WTC11 (cell line): ENCODE data around the gene CDK17. TPM values are rescaled to one million over a fixed set of nuclear protein-coding genes. Genes with fewer than 3 reads are reported as not detected.

Experiments
- ATAC-seq: fragments of 200-7000 bp; cut with Tn5 transposase; 2 replicates; pipeline ENCODE4 v1.10.0; 2021; ENCODE audit warnings: mild to moderate bottlenecking, moderate library complexity
- CTCF ChIA-PET: fragments of 300-600 bp; sonication (Branson Sonifier 250); formaldehyde crosslinking; loops from one replicate; lab custom pipeline; 2021; ENCODE audit warnings: antibody characterized with exemption; lab: Charles Lee
- POLR2A ChIA-PET: fragments of 350-600 bp; sonication (Branson Sonifier 250); formaldehyde crosslinking; loops from one replicate; lab custom pipeline; 2021; ENCODE audit warnings: antibody characterized with exemption; lab: Charles Lee
- DNase-seq: peaks from one replicate; pipeline ENCODE4 v3.0.0; 2021; ENCODE audit warnings: low spot score
- H3K27ac Mint-ChIP-seq: 2 replicates; pipeline ENCODE4 v1.8.0; 2021; ENCODE audit warnings: mixed read lengths
- H3K27me3 Mint-ChIP-seq: 2 replicates; pipeline ENCODE4 v1.8.0; 2021; ENCODE audit warnings: low read depth, mild to moderate bottlenecking, moderate library complexity, mixed read lengths
- H3K36me3 Mint-ChIP-seq: 2 replicates; pipeline ENCODE4 v1.8.0; 2021; ENCODE audit warnings: mixed read lengths
- H3K4me1 Mint-ChIP-seq: 2 replicates; pipeline ENCODE4 v1.8.0; 2022; ENCODE audit warnings: mixed read lengths
- H3K4me3 Mint-ChIP-seq: 2 replicates; pipeline ENCODE4 v1.8.0; 2021; ENCODE audit warnings: mild to moderate bottlenecking, moderate library complexity, mixed read lengths
- H3K9me3 Mint-ChIP-seq: 2 replicates; pipeline ENCODE4 v1.8.0; 2021; ENCODE audit warnings: mixed read lengths
- CREM ChIP-seq: sonication (generic); formaldehyde crosslinking; IDR thresholded peaks from 2 replicates; pipeline ENCODE4 v1.8.1; 2022; ENCODE audit warnings: mild to moderate bottlenecking, missing genetic modification reagents, moderate library complexity
- FOXJ3 ChIP-seq: sonication (generic); formaldehyde crosslinking; IDR thresholded peaks from 2 replicates; pipeline ENCODE4 v1.9.0; 2021; ENCODE audit warnings: missing genetic modification reagents, mild to moderate bottlenecking, borderline replicate concordance
- MYBL2 ChIP-seq: sonication (generic); formaldehyde crosslinking; IDR thresholded peaks from 2 replicates; pipeline ENCODE4 v1.8.1; 2023; ENCODE audit warnings: mild to moderate bottlenecking, moderate library complexity, missing genetic modification reagents
- NFATC4 ChIP-seq: fragments of 250-450 bp; sonication (Bioruptor Pico); IDR thresholded peaks from 2 replicates; pipeline ENCODE4 v1.9.0; 2021; ENCODE audit warnings: mild to moderate bottlenecking
- OVOL2 ChIP-seq: fragments of 250-450 bp; sonication (Bioruptor Pico); IDR thresholded peaks from 2 replicates; pipeline ENCODE4 v1.9.0; 2021; ENCODE audit warnings: mild to moderate bottlenecking, borderline replicate concordance
- SMAD3 ChIP-seq: sonication (generic); formaldehyde crosslinking; IDR thresholded peaks from 2 replicates; pipeline ENCODE4 v1.8.0; 2022; ENCODE audit warnings: missing genetic modification reagents, mild to moderate bottlenecking, borderline replicate concordance
- TCF7 ChIP-seq: sonication (generic); formaldehyde crosslinking; IDR thresholded peaks from 2 replicates; pipeline ENCODE4 v1.8.0; 2022; ENCODE audit warnings: mild to moderate bottlenecking, low read depth, missing genetic modification reagents, moderate library complexity
- TEAD1 ChIP-seq: sonication (generic); formaldehyde crosslinking; IDR thresholded peaks from 2 replicates; pipeline ENCODE4 v1.8.0; 2022; ENCODE audit warnings: mild to moderate bottlenecking, missing genetic modification reagents
- TP53 ChIP-seq: sonication (generic); formaldehyde crosslinking; IDR thresholded peaks from 2 replicates; pipeline ENCODE4 v1.8.1; 2023; ENCODE audit warnings: mild to moderate bottlenecking, missing genetic modification reagents
- ZNF423 ChIP-seq: fragments of 250-450 bp; sonication (Bioruptor Pico); IDR thresholded peaks from 2 replicates; pipeline ENCODE4 v2.1.2; 2022; ENCODE audit warnings: mild to moderate bottlenecking, moderate library complexity
- total RNA-seq: library from RNA; stranded (reverse); gene quantifications from 3 replicates; pipeline ENCODE4 v1.2.3, GENCODE V29; 2021
- TF ChIP-seq, protein P1 (sequence below): sonication (generic); formaldehyde crosslinking; IDR thresholded peaks from 2 replicates; pipeline ENCODE4 v1.8.1; 2023; ENCODE audit warnings: mild to moderate bottlenecking, missing genetic modification reagents, moderate library complexity
- TF ChIP-seq, protein P2 (sequence below): fragments of 250-450 bp; sonication (Bioruptor Pico); IDR thresholded peaks from 2 replicates; pipeline ENCODE4 v1.9.0; 2021; ENCODE audit warnings: mild to moderate bottlenecking
- TF ChIP-seq, protein P3 (sequence below): fragments of 250-450 bp; sonication (Bioruptor Pico); IDR thresholded peaks from 2 replicates; pipeline ENCODE4 v1.9.0; 2021; ENCODE audit warnings: mild to moderate bottlenecking
- TF ChIP-seq, protein P4 (sequence below): sonication (generic); formaldehyde crosslinking; IDR thresholded peaks from 2 replicates; pipeline ENCODE4 v1.8.0; 2023; ENCODE audit warnings: missing genetic modification reagents, mild to moderate bottlenecking, borderline replicate concordance
- TF ChIP-seq, protein P5 (sequence below): sonication (generic); formaldehyde crosslinking; conservative IDR thresholded peaks from 2 replicates; pipeline ENCODE4 v1.8.1; 2022; ENCODE audit warnings: mild to moderate bottlenecking, missing genetic modification reagents
- TF ChIP-seq, protein P6 (sequence below): sonication (generic); formaldehyde crosslinking; IDR thresholded peaks from 2 replicates; pipeline ENCODE4 v1.8.1; 2023; ENCODE audit warnings: mild to moderate bottlenecking, missing genetic modification reagents

Gene CDK17
- total RNA-seq, 1 experiment from 2014 or later, result 20.0 TPM

DNA sequence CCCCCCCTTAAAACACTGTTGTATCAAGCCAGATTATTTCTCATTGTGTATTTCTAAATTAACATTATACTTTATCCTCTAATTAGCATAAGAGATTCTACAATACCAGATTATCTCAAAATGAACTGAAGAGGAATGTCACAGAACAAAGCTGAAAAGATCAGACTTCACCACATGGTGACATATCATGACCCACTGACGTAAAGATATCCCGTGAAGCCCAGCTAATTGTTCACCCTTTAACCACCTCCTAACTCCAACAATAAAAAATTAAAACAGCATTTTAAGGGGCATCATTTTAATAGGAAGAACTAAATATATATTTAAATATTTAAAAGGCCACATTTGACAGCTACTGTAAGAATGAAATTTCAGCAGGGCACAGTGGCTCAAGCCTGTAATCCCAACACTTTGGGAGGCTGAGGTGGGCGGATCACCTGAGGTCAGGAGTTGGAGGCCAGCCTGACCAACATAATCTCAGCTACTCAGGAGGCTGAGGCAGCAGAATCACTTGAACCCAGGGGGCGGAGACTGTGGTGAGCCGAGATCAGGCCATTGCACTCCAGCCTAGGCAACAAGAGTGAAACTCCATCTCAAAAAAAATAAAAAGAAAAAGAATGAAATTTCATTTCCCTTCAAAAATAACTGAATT is 29.0 kb downstream of the CDK17 start (continued):
- TF ChIP-seq OVOL2 (CRISPR knock-in tag), result no peak
- no peak for TF ChIP-seq ZNF423 (CRISPR knock-in tag)
- TF ChIP-seq TEAD1 (CRISPR knock-in tag), result no peak
- TF ChIP-seq TP53, result no peak
- TF ChIP-seq, protein P1, sequence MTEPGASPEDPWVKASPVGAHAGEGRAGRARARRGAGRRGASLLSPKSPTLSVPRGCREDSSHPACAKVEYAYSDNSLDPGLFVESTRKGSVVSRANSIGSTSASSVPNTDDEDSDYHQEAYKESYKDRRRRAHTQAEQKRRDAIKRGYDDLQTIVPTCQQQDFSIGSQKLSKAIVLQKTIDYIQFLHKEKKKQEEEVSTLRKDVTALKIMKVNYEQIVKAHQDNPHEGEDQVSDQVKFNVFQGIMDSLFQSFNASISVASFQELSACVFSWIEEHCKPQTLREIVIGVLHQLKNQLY (CRISPR knock-in tag), result no peak
- TF ChIP-seq, protein P2, sequence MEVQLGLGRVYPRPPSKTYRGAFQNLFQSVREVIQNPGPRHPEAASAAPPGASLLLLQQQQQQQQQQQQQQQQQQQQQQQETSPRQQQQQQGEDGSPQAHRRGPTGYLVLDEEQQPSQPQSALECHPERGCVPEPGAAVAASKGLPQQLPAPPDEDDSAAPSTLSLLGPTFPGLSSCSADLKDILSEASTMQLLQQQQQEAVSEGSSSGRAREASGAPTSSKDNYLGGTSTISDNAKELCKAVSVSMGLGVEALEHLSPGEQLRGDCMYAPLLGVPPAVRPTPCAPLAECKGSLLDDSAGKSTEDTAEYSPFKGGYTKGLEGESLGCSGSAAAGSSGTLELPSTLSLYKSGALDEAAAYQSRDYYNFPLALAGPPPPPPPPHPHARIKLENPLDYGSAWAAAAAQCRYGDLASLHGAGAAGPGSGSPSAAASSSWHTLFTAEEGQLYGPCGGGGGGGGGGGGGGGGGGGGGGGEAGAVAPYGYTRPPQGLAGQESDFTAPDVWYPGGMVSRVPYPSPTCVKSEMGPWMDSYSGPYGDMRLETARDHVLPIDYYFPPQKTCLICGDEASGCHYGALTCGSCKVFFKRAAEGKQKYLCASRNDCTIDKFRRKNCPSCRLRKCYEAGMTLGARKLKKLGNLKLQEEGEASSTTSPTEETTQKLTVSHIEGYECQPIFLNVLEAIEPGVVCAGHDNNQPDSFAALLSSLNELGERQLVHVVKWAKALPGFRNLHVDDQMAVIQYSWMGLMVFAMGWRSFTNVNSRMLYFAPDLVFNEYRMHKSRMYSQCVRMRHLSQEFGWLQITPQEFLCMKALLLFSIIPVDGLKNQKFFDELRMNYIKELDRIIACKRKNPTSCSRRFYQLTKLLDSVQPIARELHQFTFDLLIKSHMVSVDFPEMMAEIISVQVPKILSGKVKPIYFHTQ (CRISPR knock-in tag), result no peak

DNA sequence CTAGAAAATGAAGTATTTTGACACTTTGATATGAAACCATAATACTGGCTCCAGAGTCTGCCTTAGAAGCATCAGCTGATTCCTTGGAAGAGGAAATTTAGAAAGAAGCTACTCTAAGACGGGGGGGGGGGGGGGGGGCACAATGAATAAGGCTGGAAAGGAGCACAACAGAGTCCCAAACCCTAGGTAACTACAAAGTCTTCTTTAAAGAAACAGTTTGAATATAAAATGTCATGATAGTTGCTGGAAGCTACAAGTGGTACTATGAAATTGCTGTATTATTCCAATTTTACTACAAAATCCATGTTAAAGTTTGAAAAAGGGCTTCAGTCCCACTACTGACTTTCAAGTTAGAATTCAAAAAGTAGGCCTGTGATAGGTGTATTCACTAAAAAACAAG is 31.6 kb downstream of the CDK17 start:
- Mint-ChIP-seq H3K27ac (no peak overlapping the region), H3K4me1 (peaks cover 44% of the 10 kb centered on the region), H3K4me3 (no peak overlapping the region), H3K9me3 (no peaks in the 10 kb centered on the region), H3K36me3 (no peaks in the 10 kb centered on the region), H3K27me3 (no peaks in the 10 kb centered on the region)
- ChIA-PET CTCF (interaction anchor here (1.0 kb wide), 1 partner anchor 31 kb away, joined by 4 read pairs; the partner anchor contains the start of gene CDK17), POLR2A (no interaction called here)
- DNase-seq (no peak), ATAC-seq (no peak)
- TF ChIP-seq, protein P3, sequence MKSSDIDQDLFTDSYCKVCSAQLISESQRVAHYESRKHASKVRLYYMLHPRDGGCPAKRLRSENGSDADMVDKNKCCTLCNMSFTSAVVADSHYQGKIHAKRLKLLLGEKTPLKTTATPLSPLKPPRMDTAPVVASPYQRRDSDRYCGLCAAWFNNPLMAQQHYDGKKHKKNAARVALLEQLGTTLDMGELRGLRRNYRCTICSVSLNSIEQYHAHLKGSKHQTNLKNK, result no peak
- TF ChIP-seq TCF7 (no peak), SMAD3 (CRISPR knock-in tag) (no peak), NFATC4 (no peak), OVOL2 (CRISPR knock-in tag) (no peak), FOXJ3 (CRISPR knock-in tag) (no peak)

DNA sequence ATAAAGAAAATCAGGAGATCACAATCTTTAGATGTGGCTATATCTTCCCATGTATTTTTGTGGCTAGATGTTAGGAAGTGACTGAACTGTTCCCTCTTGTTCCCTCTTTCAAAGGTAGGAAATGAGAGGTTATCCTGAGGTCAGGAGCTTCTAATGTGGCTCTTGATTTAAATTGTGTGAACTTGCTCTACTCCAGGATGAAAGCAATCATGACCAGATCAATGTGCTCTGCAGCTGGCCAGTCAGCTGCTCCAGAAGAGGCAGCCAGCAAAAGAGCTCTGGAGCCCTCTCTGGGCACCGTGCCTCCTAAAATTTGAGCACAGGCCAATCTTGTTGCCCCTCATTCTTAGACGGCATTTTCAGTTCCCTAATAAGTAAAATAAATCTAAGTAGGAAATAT is 32.0 kb downstream of the CDK17 start:
- Mint-ChIP-seq H3K4me3 (no peak overlapping the region), H3K36me3 (no peaks in the 10 kb centered on the region), H3K27ac (no peak overlapping the region), H3K9me3 (no peaks in the 10 kb centered on the region), H3K27me3 (no peaks in the 10 kb centered on the region), H3K4me1 (peaks cover 42% of the 10 kb centered on the region)
- ATAC-seq, result 0 out of 2 replicates have a peak, but pooled peaks have one; percentile 41
- DNase-seq, result no peak
- TF ChIP-seq TCF7, result no peak
- TF ChIP-seq, protein P4, sequence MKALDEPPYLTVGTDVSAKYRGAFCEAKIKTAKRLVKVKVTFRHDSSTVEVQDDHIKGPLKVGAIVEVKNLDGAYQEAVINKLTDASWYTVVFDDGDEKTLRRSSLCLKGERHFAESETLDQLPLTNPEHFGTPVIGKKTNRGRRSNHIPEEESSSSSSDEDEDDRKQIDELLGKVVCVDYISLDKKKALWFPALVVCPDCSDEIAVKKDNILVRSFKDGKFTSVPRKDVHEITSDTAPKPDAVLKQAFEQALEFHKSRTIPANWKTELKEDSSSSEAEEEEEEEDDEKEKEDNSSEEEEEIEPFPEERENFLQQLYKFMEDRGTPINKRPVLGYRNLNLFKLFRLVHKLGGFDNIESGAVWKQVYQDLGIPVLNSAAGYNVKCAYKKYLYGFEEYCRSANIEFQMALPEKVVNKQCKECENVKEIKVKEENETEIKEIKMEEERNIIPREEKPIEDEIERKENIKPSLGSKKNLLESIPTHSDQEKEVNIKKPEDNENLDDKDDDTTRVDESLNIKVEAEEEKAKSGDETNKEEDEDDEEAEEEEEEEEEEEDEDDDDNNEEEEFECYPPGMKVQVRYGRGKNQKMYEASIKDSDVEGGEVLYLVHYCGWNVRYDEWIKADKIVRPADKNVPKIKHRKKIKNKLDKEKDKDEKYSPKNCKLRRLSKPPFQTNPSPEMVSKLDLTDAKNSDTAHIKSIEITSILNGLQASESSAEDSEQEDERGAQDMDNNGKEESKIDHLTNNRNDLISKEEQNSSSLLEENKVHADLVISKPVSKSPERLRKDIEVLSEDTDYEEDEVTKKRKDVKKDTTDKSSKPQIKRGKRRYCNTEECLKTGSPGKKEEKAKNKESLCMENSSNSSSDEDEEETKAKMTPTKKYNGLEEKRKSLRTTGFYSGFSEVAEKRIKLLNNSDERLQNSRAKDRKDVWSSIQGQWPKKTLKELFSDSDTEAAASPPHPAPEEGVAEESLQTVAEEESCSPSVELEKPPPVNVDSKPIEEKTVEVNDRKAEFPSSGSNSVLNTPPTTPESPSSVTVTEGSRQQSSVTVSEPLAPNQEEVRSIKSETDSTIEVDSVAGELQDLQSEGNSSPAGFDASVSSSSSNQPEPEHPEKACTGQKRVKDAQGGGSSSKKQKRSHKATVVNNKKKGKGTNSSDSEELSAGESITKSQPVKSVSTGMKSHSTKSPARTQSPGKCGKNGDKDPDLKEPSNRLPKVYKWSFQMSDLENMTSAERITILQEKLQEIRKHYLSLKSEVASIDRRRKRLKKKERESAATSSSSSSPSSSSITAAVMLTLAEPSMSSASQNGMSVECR, result no peak
- TF ChIP-seq CREM (CRISPR knock-in tag), result no peak
- TF ChIP-seq, protein P2 (CRISPR knock-in tag), result no peak
- TF ChIP-seq, protein P5, sequence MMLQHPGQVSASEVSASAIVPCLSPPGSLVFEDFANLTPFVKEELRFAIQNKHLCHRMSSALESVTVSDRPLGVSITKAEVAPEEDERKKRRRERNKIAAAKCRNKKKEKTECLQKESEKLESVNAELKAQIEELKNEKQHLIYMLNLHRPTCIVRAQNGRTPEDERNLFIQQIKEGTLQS (CRISPR knock-in tag), result no peak
- TF ChIP-seq, protein P6, sequence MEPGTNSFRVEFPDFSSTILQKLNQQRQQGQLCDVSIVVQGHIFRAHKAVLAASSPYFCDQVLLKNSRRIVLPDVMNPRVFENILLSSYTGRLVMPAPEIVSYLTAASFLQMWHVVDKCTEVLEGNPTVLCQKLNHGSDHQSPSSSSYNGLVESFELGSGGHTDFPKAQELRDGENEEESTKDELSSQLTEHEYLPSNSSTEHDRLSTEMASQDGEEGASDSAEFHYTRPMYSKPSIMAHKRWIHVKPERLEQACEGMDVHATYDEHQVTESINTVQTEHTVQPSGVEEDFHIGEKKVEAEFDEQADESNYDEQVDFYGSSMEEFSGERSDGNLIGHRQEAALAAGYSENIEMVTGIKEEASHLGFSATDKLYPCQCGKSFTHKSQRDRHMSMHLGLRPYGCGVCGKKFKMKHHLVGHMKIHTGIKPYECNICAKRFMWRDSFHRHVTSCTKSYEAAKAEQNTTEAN (CRISPR knock-in tag), result no peak
- TF ChIP-seq MYBL2 (CRISPR knock-in tag), result no peak
- POLR2A ChIA-PET, result no interaction called here
- CTCF ChIA-PET, result interaction anchor here (0.6 to 1.0 kb wide), 2 partner anchors 32 to 99 kb away, joined by 3 to 4 read pairs; partner anchors contain the start of gene CDK17
